Left renal pelvis (tissue), 4 donors: ENCODE data around the gene ESR2. TPM values are rescaled to one million over a fixed set of nuclear protein-coding genes. Genes with fewer than 3 reads are reported as not detected.
"Not testable (repeated sequence)": the region's sequence is repeated elsewhere in the genome, so short reads cannot be mapped to it uniquely, and the experiment has no call there.

Source experiments
- DNase-seq, 4 donors: peaks; one replicate each; pipeline ENCODE4 v3.0.0-alpha.2; 2013; ENCODE audit warnings: low read depth in 4 of 4, low spot score in 3 of 4
- polyA plus RNA-seq, 4 donors: library from polyadenylated mRNA; unstranded; fragments of 120-200 nt; gene quantifications; one replicate each; pipeline ENCODE4 v1.2.1, GENCODE V29; 2013; ENCODE audit not compliant: insufficient read length in 4 of 4

ESR2 gene
- polyA plus RNA-seq, result 1 to 10 TPM in 2 of 4 donors, under 1 TPM in 2; 0.55 to 1.4 (median 0.93) TPM

DNA sequence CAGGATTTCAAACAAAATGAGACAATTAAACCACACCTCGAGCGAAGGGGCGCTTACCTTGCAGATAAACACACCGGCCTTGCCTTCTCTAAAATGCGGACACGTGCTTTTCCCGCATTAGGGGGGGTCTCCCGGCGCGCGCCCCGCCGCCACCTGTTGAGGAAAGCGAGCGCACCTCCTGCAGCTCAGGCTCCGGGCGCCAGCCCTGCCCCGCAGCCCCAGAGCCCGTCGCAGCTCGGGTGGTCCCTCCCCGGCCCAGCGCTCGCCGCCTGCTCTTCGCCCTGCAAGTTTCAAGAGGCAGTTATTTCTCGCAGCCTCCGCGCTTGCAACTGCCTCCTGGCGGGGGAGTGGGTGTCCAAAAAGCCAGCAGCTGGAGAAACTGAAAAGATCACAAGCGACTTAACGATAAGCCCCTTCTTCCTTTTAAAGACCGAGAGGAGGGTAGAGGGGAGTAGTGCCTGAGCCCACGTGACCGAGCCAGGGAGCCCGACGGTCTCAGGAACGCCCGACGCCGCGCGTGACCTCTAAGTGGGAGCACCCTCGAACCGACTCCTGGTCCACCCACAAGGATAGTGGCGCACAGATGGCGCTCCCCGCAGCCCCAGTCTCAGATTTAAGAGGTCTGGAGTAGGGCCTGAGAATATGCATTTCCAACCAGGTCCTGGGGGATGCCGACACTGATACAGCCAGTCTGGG, at the start of gene ESR2:
TSS of gene ESR2 (minus strand) at position 396 of the 696 bp plus-strand sequence. CDS start 11,386 bp downstream, outside the sequence.
- DNase-seq, result peak in 3 of 4 donors; percentile 17 to 29 (median 20)

DNA sequence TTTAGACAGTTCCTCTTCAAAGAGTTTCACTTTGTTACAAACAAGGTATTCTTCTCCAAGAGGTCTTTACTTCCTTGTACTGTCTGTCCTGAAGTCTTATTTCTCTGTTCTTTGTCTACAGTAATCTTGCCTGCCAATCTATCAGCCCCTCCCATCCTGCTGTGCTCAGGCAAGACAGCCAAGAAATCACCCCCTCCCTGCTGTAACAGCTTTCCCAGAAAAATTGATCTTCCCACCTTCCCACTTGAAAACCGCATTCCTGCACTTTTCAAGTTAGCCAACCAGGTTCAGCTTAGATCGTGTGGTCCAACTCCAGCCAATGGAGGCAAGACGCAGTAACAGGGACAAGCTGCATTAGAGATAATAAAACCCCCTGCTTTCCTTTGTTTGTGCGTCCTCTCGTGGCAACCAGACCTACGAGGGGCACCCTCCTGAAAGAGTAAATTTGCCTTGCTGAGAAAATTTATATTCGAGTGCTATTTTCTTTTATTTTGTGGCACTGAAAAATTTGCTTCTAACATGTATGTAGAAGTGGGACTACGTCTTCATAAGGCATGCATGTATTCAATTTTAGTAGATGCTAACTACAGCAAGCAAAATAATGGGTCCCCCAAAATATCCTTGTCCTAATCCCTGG, 46.5 kb upstream of the ESR2 start:
- no peak for DNase-seq

DNA sequence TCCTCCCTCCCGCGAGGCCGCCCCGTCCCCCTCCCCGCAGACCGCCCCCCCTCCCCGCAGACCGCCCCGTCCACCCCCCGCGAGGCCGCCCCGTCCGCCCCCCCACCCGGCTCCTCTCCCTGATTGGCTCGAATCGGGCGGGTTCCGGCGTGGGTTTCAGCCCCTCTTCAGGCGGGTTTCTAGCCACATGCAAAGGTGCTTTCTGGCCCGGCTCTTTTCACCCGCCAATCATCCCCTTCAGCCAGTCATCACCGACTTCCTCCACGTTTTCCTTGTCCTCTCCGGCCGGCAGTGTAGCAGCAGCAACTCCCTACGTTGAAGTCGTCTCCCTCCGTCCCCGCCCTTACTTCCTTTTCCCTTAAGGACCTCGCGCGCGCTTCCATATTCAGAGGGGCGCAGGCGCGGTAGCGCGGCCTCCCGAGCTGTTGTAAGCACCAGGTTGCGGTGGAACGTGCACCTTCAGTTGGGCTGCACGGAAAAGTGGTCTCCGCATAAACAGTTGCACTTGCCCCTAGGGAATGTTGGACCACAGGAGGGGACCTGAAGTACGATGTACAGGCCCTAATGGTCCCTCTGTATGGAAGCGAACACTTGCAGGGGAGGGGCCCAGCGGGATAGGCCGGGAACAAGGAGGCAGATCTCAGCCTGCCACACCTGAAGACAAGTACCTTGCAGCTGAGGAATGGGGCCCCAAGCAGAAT, 44.6 kb upstream of the ESR2 start:
- DNase-seq, result peak; percentile 93 to 96 (median 94)

DNA sequence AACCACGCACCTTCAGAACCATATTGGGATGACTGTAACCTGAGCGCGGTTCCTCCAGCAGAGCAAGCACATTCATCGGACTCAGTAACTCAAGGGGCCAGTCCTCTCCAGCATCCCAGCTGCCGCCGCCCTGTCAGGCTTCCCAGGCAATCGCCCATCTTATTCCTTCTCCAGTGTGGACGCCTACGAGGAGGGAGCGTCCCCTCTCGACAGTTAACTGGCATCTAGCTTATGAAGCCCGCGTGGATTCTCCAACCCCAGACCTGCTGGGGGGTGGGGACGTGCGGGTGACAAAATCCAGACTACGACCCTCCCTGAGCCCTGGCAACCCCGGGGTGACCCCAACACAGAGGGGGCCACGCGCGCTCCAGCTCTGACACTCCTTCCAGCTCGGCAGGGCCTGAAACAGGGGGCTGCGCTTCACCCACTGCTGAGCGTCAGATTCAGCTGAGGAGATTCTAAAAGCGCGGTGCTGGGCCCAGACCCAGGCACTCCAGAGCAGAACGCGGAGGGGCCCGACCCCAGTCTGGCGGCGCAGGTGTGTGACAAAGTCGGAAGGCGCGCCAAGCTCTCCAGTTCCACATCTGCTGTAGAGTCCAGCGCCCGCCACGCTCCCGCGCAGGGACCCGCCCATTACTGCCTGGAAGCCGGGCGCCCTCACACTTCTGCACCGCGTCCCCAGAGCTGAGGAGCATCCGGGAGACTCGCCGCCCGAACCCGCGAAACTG, 43.9 kb upstream of the ESR2 start:
- DNase-seq, result peak; percentile 36 to 50 (median 43)

DNA sequence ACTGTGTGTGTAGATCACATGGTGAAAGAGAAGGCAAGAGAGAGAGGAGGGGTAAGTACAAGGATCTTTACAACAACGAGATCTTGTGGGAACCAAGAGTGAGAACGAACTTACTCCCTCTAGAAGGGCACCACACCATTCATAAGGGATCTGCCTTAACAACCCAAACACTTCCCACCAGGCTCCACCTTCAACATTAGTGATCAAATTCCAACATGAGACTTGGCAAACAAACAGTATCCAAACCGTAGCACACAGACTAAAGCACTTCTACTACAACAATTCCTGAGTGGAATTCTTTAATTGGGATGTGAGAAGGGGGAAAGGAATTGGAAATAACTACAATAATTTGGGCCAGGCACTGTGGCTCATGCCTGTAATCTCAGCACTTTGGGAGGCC, 35.0 kb upstream of the ESR2 start:
- no peak for DNase-seq

DNA sequence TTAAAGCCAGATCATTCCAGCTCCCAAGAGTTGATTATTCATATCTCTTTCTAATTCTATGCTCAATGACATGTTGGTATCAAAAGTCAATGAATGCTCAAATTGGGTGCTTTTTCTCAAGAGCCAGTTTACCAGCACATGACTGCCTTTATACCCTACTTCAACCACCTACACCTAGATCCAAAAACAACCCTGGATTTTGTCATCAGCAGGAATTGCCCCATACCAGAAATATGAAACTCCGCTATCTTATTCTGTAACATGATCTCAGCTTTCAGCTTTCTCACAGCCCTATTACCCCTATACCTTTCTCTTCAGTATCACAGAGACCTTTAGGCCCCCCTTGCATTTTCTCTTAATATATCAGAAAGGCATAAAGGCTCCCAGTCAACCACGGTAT, 32.3 kb upstream of the ESR2 start:
- DNase-seq, result no peak

DNA sequence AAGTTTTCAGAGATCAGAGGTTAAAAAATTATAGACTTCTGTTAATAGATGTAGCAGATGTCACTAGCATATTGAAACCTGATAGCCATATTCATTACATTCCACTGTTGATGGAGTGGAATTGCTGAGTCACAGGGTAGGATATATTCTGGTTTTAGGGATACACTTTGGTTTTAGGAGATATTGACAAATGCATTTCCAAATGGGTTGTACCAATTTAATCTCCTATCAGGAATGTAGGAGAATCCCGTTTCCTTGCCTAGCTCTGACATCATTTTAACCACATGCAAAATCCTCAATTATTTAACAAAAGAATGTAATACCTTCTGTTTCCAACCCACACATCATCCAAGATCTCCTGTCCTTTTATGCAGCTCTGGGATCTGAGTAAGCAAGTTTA, 30.7 kb upstream of the ESR2 start:
- DNase-seq, result no peak

DNA sequence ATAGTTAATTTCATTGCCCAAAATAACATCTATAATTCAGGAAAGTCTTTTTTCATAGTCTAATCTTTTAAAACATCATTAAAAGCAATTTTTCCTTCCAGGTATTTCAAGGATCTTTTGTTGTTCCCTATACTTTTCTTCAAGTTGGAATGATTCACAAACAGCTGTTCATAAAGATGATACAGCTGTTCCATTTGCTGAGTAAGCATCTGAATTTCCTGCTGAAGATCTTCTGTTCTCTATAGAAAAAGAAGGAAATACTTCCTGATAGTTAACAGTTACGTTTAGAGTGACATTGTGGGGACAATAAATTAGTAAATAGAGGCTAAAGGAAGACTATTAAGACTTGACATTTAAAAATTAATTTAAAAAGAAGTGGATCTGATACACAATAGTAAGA, 30.3 kb upstream of the ESR2 start:
- no peak for DNase-seq

DNA sequence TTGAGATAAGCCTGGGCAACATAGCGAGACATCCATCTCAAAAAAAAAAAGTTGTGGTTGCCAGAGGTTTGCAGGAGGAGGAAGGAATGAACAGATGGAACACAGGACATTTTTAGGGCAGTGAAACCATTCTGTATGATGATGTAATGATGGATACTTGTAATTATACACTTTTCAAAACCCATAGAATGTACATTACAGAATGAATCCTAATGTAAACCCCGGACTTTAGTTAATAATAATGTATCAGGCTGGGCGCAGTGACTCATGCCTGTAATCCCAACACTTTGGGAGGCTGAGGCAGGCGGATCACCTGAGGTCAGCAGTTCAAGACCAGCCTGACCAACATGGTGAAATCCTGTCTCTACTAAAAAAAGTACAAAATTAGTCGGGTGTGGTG, 26.2 kb upstream of the ESR2 start:
- DNase-seq, result not testable (repeated sequence)

DNA sequence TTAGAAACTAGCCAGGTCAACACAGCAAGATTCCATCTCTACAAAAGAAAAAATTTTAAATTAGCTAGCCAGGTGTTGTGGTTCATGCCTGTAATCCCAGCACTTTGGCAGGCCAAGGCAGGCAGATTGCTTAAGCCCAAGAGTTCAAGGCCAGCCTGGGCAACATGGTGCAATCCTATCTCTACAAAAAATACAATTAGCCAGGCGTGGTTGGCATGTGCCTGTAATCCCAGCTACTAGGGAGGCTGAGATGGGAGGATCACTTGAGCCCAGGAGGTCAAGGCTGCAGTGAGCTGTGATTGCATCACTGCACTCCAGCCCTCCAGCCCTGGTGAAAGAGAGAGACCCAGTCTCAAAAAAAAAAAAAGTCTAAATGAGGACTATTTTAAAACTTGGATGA, 24.5 kb upstream of the ESR2 start:
- DNase-seq, result not testable (repeated sequence)

DNA sequence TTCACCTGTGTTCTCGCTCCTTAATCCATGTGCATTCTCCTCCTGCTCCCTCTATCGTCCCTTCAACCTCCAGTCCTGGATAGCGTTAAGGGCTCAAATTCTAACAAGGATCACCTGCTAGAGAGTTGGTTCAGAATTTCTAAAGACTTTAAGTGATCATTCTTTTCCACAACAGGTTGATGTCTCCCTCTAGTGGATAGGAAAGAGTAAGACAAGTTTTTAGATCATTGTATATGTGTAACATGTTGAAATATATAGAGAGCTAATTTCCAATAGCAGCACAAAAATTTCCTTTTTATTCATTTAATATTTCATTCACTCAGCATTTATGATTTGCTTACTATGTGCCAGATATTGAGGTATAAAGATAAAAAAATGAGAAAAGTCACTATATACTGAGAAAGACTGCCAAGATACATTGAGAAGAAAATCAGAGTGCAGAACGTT, 9.3 kb upstream of the ESR2 start:
- peak in 3 of 4 donors; percentile 23 to 58 (median 58) for DNase-seq

DNA sequence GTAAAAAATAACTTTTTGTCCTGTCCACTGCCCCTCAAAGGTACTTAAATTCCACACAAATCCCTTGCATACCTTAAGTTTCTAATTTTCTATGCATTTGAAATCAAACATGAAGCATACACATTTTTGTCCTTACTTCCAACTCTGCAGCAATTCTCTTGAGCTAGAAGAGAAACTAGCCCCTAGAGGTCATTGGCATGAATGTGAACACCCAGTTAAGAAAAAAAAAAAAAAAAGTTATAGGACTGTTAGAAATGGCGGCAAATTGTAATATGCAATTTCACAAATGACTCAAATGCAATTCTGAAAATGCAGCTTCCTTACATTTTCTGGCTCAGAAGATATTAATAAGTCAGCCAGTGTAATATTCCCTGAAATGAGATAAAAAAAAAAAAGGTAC, 4.6 kb upstream of the ESR2 start:
- no peak for DNase-seq

DNA sequence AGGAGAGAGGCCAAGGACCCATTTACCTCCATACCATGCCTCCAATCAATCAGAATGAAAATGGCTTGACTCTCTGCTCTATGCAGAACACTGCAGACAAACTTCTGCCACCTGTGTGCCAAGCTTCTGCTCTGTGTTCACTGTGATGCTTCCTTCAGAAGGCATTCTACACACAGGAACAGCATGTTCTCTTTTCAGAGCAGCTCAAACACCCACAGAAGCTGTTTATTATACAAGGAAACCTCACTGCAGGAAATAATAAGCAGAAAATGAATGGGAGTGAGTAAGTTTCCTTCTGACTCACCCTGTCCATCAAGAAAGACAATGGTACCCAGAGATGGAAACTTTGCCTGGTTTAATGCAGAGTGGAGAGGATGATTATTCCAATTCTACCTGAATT, 2.4 kb upstream of the ESR2 start:
- no peak for DNase-seq

DNA sequence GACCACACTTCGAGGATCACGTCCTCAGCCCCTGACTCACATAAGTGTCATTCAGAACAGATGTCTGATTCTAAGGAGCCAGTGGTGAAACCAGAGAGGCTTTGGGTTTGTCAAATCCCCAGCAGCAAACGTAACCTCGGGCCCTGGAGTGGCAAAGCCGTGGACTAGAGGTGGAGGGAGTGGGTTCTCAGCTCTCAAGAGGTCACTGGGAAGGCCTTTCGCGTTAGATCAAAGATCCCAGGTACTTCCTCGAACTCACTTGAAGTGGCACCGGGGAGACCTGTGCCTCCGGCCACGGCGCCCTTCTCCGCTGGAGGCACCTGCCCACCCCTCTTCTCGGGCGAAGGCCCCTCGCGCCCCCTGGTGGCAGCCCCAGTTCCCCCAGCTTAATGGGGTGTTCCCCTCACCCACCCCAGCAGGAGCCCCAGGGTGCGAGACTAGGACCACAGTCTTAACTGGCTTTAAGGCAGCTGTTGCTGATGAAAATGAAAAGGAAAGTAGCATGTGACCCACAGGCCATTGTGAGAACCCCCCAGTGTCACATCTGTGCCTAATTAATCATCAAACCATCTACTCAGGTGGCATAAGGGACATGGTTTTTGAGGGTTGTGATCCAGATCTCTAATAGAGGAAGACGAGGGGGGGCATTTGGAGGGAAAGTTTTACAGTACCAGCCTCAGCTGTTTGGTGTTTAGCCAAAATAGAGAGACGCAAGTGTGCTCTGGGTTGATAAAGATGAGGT, 672 bp upstream of the ESR2 start:
- peak in 2 of 4 donors; percentile 4 to 18 for DNase-seq

DNA sequence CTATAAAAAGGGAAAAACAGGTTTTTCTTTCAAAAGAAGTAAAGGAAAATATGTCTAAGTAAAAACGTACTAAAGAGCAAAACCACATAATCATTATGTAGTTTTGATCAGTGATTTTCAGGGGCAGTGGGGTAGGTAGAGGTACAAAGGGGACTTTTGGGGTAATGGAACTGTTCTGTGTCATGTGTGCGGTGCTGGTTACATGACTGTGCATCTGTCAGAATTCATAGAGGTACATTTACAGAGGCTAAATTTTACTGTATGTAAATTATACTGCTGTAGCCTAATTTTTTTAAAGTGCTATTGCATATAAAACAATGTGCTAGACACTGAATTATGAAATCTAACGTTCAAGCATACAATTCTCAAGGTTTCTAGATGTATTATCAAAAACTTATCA, 2.0 kb downstream of the ESR2 start:
- DNase-seq, result no peak

DNA sequence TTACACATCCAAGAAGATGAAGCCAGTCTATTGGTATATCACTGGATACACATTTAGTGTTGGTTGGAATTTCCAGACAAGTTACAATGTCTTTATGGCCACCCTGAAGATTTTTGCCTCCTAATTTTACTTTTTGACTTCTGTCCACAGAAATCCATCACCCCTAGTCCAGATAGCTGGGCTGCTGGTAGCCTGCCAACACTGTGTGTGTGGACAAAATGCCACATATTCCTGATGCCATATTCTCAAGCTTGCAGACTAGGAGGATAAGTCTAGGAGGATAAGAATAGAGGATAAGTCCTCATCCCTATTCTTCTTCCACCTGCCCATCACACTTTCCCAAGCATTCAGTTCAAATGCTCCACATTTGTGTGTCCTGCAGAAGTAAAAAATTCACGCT, 4.6 kb downstream of the ESR2 start:
- no peak for DNase-seq

DNA sequence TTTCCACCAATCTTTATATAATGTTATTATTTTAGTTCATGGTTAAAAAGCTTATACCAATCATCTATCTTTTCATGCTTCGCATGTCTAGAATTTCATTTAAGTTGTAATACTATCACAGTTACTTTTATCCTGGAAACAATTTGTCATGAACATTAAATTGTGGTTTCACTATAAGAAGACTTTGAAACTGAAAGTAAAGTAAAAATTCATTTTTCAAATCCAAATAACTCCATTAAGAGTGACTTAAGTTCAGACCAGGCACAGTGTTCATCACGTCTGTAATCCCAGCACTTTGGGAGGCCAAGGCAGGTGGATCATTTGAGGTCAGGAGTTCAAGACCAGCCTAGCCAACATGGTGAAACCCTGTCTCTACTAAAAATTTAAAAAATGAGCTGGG, 12.4 kb downstream of the ESR2 start:
- DNase-seq, result no peak

DNA sequence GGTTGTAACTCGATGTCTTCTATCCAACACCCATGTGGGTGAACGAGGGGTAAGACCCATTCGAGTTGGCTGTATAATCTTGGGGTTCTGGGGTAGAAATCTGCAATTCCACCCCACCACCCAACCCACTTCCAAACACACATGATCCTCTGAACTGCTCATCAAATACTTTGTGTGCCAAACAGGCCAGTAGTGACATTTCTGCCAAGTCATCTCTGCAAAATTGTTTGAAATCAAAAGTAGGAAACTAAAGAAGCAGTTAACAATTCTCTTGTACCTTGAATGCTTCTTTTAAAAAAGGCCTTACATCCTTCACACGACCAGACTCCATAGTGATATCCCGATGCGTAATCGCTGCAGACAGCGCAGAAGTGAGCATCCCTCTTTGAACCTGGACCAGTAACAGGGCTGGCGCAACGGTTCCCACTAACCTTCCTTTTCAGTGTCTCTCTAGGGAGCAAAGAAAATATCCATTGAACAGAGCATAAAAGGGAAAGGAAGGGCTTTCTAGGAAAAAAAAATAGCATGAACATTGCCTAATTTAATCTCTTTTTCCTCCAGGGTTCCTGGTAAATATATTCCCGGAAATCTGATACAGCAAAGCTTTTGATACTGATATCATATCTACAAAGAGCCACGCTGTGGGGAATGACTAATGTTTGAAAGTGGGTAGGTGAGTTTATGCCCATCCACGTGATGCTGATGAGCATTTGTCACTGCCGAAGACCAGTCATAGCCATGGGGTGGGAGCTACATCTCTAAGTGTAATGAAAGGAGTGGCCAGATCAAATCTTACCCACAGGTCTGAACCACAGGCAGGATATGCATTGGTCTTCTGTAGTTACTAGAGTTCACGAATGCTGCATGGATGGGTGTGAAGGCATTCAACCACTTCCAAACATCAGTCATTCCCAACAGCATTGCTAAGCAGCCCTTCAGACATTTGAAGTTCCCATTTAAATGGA, 14.2 kb downstream of the ESR2 start:
- DNase-seq, result no peak

DNA sequence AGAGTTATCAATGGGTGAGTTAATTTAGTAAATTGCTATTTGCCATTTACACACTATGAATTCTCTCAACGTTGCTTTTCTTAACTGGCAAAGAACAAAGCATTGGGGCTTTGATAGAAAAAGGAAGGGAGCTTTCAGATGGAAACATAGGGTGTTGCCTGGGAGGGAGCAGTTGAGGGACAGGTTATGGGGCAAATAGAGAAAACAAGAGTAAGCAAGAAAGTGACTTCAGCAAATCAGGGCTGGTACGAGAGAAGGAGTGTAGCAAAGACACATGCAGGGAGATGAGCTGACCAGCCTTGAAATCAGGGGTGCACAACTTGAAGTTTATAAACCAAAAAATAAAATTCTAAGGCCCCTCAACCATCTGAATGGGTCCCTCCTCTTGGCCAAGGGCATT, 15.7 kb downstream of the ESR2 start:
- no peak for DNase-seq
